Heart right ventricle (tissue), 16 donors: ENCODE data around the gene RPS6KA5. TPM values are rescaled to one million over a fixed set of nuclear protein-coding genes. Genes with fewer than 3 reads are reported as not detected.

Source experiments
- ATAC-seq, 8 donors: fragments of 200-7000 bp; cut with Tn5 transposase; one replicate each; pipeline ENCODE4 v1.9.1; 2020; ENCODE audit warnings: mild to moderate bottlenecking in 8 of 8, moderate library complexity in 8 of 8, moderate number of reproducible peaks in 1 of 8
- DNase-seq, 2 donors: peaks; one replicate each; pipeline ENCODE4 v3.0.0-alpha.2; 2020
- H3K27ac ChIP-seq, 10 donors: fragments of 200-600 bp; sonication (generic) in 2 of 10; one replicate each; pipeline versions ENCODE4 v1.5.0 to v1.8.0; 2020 to 2022; ENCODE audit warnings: mild to moderate bottlenecking in 3 of 10
- H3K27me3 ChIP-seq, 7 donors: fragments of 200-600 bp; one replicate each; pipeline ENCODE4 v1.8.0; 2021 to 2022; ENCODE audit warnings: mild to moderate bottlenecking in 2 of 7
- H3K36me3 ChIP-seq, 9 donors: fragments of 200-600 bp; sonication (generic) in 1 of 9; one replicate each; pipeline versions ENCODE4 v1.5.0 to v1.8.0; 2020 to 2022; ENCODE audit warnings: mild to moderate bottlenecking in 2 of 9
- H3K4me1 ChIP-seq, 9 donors: fragments of 200-600 bp; sonication (generic) in 1 of 9; one replicate each; pipeline versions ENCODE4 v1.5.0 to v1.8.0; 2020 to 2022; ENCODE audit warnings: mild to moderate bottlenecking in 4 of 9
- H3K4me3 ChIP-seq, 10 donors: fragments of 200-600 bp; sonication (generic) in 2 of 10; one replicate each; pipeline versions ENCODE4 v1.5.0 to v1.8.0; 2020 to 2022; ENCODE audit warnings: mild to moderate bottlenecking in 7 of 10, moderate library complexity in 2 of 10
- H3K9me3 ChIP-seq, 11 donors: fragments of 200-600 bp in 10 of 11; sonication (generic) in 2 of 11; one replicate each; pipeline versions ENCODE4 v1.5.0 to v1.8.0; 2013 to 2022; ENCODE audit warnings: mild to moderate bottlenecking in 2 of 11, control low read depth in 1 of 11, moderate library complexity in 1 of 11
- WGBS, 2 donors: extraction: QIAGEN DNeasy Blood & Tissue Kit; methylation state at CpG; one replicate each; pipeline ENCODE4 v1.1.7; 2013; ENCODE audit warnings: inconsistent platforms in 1 of 2; 5-methylcytosine and 5-hydroxymethylcytosine counted together
- intact Hi-C, 10 donors: fragments of 100-400 bp; cut with DNase I; formaldehyde crosslinking; loops; one replicate each; pipeline versions ENCODE4 v1.11.1 to v1.14.2; 2022
- polyA plus RNA-seq, 2 donors: library from polyadenylated mRNA; stranded (reverse); fragments of 200-250 nt; gene quantifications; one replicate each; pipeline ENCODE4 v1.2.3, GENCODE V29; 2013
- total RNA-seq, 10 donors: library from RNA; stranded (reverse); fragmentation: NEBNext Ultra II Directional in 3 of 10; extraction: Animal tissue kit (Norgen Biotek cat#: 25700) in 3 of 10; gene quantifications; one replicate each; pipeline versions ENCODE4 v1.2.1 to v1.2.4, GENCODE V29; 2021 to 2023
- TF ChIP-seq, protein P1 (sequence below), 9 donors: fragments of 200-600 bp; sonication (generic) in 2 of 9; IDR thresholded peaks; one replicate each; pipeline versions ENCODE4 v1.5.0 to v1.8.0; 2021 to 2022; ENCODE audit warnings: antibody characterized with exemption in 9 of 9, mild to moderate bottlenecking in 5 of 9, moderate library complexity in 1 of 9
- donor health status: Arrhythmogenic right ventricular cardiomyopathy.
- donor health status: ischemic (EF 13 %, LVEDD 7.1; RV severe dilation, severe dysfunction).
- donor health status: healthy with polysubstance abuse.
- donor health status: DM: no; HTN: yes; CAD: no.
- donor health status: DM: no; HTN: no; CAD: no.
- donor health status: ischemic (EF 25% LVEDD 6.9; RV normal size, moderate dysfunction).
- donor health status: ischemic (EF 25% LVEDD 5.7; RV mildly dilated, moderate dysfunction).
- donor health status: healthy.
- donor health status: DM: yes; HTN: yes; CAD: no.
- donor health status: Ischemic cardiomyopathy.
- donor health status: ischemic (EF 35%, LVEDD 5.7; RV mildly dilated, moderate dysfunction).
- donor health status: nonischemic (EF 11% LVEDD 7.7; RV severe dilation, severe dysfunction).
- donor health status: DM: yes; HTN: yes; CAD: no.
- donor health status: PGD.
- donor health status: ischemic (EF 29% LVEDD 5.4; RV normal size, mild dysfunction).
- donor health status: nonischemic (EF 23%, LVEDD 6.1; RV moderate dilation, normal function).

Gene RPS6KA5
- total and polyA plus RNA-seq, 12 donors: 0.84 to 22.5 (median 9.2) TPM

DNA sequence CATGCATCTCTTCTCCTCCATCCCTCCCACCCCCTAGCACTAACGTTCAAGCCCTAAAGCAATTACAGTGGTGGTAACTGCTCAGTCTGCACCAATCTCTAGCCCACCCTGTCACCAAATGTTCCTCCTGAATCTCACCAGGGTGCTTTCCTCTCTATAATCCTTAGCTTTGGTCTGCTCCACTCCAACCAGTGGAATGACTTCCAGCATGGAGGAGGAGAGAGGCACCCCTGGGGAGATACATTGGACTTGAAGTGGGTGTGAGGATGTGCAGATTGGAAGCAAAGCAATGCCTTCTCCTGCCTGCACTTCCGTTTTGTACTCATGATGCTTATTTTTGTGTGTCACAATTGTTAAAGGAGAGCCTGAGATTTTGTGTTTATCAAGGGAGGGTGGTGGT lies 24.1 kb upstream of the RPS6KA5 start:
- no peaks in the 10 kb centered on the region for H3K9me3 ChIP-seq
- ATAC-seq (no peak), DNase-seq (no peak)
- H3K4me3 ChIP-seq: no peak overlapping the region
- H3K4me1 ChIP-seq: no peaks in the 10 kb centered on the region
- intact Hi-C loops: no loop called here
- no peaks in the 10 kb centered on the region for H3K27me3 ChIP-seq
- H3K27ac ChIP-seq: no peak overlapping the region
- no peaks in the 10 kb centered on the region for H3K36me3 ChIP-seq
- TF ChIP-seq, protein P1, sequence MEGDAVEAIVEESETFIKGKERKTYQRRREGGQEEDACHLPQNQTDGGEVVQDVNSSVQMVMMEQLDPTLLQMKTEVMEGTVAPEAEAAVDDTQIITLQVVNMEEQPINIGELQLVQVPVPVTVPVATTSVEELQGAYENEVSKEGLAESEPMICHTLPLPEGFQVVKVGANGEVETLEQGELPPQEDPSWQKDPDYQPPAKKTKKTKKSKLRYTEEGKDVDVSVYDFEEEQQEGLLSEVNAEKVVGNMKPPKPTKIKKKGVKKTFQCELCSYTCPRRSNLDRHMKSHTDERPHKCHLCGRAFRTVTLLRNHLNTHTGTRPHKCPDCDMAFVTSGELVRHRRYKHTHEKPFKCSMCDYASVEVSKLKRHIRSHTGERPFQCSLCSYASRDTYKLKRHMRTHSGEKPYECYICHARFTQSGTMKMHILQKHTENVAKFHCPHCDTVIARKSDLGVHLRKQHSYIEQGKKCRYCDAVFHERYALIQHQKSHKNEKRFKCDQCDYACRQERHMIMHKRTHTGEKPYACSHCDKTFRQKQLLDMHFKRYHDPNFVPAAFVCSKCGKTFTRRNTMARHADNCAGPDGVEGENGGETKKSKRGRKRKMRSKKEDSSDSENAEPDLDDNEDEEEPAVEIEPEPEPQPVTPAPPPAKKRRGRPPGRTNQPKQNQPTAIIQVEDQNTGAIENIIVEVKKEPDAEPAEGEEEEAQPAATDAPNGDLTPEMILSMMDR (IDR thresholded peaks at IDR 0.05): no peak
- WGBS, 2 donors: 63 to 69% methylated on average over 2 of the region's 2 CpGs

DNA sequence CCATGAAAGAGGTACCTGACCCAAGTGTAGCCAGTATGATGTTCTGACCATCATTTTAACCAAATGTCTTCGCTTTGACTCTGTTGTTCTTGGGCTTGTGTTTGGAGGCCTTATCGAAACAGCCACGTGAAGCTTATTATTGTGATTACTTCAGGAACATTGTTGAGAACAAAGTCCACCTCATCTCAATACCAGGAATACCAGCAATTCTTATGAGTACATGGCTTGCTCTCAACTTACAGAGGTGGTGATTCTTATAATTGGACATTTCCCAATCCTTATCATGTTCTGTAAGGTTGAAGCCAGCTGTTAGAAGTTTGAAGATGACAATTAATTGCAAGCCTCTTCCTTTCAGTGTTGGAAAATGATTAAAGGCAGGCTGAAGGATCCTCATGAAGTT lies 21.8 kb upstream of the RPS6KA5 start:
- no peak overlapping the region for H3K4me3 ChIP-seq
- WGBS, 2 donors: 80 to 81% methylated on average over 3 of the region's 3 CpGs

GRCh38 chr14:91080071-91080470 lies 19.6 kb upstream of the RPS6KA5 start:
- 96 to 97% methylated on average over 6 of the region's 6 CpGs for WGBS, 2 donors
- Histone ChIP-seq H3K4me1 (peaks cover 0 to 9% (median 0%) of the 10 kb centered on the region in 9 donors), H3K36me3 (no peaks in the 10 kb centered on the region), H3K9me3 (no peaks in the 10 kb centered on the region), H3K4me3 (no peak overlapping the region), H3K27me3 (no peaks in the 10 kb centered on the region), H3K27ac (no peak overlapping the region)
- no peak for ATAC-seq
- TF ChIP-seq, protein P1 (IDR thresholded peaks at IDR 0.05): no peak
- intact Hi-C loops: no loop called here
- DNase-seq: no peak

More for the DNA sequence above, 21.8 kb upstream of the RPS6KA5 start:
- Histone ChIP-seq H3K9me3 (no peaks in the 10 kb centered on the region), H3K36me3 (no peaks in the 10 kb centered on the region), H3K4me1 (peaks cover 0 to 9% (median 0%) of the 10 kb centered on the region in 9 donors), H3K27ac (no peak overlapping the region), H3K27me3 (no peaks in the 10 kb centered on the region)
- TF ChIP-seq, protein P1 (IDR thresholded peaks at IDR 0.05): no peak
- intact Hi-C loops: no loop called here
- ATAC-seq: no peak
- DNase-seq: no peak

DNA sequence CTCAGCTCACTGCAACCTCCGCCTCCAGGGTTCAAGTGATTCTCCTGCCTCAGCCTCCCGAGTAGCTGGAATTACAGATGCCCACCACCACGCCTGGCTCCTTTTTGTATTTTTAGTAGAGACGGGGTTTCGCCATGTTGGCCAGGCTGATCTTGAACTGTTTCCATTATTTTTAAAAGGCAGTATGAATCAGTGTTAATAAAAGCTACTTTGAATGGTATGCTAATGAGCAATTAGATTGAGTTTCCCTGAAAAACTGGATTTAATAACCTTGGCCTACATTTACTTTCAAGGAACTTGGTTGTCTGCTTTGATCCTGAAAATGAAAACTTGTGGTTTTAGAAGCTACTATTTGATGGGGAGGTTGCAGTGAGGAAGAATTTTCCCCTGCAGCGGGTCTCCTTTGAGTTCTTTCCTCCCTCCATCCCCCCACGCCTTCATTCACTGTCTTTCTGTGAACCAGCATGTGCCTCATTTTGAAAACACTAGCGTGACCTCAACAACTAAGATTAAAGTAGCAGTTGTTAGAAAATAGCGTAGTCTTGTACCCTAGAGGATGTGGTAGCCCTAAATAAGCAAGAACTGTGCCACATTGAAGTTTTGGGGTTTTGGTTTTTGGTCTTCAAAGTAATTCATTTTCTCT lies 17.8 kb upstream of the RPS6KA5 start:
- intact Hi-C loops: no loop called here
- TF ChIP-seq, protein P1 (IDR thresholded peaks at IDR 0.05): no peak
- Histone ChIP-seq H3K9me3 (no peaks in the 10 kb centered on the region), H3K4me1 (peaks cover 0 to 9% (median 0%) of the 10 kb centered on the region in 9 donors), H3K27ac (peak overlapping the region in 1 of 10 donors; percentile 20), H3K4me3 (no peak overlapping the region), H3K36me3 (no peaks in the 10 kb centered on the region), H3K27me3 (no peaks in the 10 kb centered on the region)
- DNase-seq (no peak), ATAC-seq (no peak)
- WGBS, 2 donors: 93 to 94% methylated on average over 9 of the region's 9 CpGs
